HG03060 (cell line): ENCODE results near the gene PITPNB.

Experiments used
- ATAC-seq: cut with Tn5 transposase; IDR thresholded peaks from one replicate; pipeline ENCODE4 v1.9.1; 2021; ENCODE audit warnings: low read depth, moderate number of reproducible peaks; ENCODE audit not compliant: unreplicated experiment

PITPNB gene

DNA sequence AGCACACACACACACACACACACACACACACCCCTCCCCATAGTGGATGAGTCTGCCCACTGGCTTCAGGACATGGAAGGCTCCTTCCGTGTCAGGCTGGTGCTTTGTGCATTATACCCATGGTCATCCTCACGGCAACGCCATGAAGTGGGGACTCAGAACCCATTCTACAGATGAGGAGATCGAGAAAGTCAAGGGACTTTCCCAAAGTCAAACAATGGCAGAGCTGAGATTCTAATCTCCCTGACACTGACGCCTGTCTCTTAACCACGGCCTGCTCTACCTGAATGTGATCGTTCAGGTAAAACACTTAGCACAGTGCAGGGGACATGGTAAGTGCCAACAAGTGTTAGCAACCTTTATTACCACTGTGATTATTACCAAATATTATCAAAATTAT is 113.2 kb downstream of the PITPNB start:
- no peak for ATAC-seq

DNA sequence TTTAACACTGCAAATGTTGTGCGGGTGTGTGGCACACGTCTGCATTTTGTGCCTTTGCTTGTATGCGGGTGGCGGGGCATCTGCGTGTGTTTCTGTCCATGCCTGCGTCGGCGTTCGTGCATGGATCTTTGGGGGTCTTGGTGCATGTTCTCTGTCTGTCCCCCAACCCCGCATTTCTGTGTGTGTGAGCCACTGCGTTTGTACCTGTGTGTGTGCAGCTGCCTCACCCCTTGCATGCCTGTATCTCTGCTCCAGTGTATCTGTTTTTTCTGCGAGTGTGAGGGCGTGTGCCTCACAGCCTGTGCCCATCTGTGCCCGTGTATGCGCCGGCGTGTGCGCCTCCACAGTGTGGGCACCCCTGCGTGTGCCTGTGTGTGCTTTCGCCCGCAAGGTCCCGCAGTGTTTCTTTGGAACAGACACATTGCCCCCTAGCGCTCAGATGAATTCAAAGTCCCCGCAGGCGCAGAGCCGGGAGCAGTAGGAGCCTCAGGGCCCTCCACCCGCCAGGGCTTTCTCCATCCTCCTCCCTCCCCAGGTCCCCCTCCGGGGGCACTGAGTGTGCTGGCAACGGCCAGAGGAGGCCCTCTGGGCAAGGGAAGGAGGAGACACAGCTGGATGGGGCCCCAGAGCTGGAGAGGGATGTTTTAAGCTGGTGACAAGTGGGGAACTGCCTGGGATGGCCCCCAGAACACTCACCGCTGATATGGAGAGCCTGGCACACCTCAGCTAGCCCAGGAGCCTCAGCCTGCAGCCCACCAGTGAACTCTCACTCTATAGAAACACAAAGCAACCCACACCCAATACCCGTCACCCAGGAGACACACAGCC is 114.4 kb downstream of the PITPNB start:
- ATAC-seq: no peak

DNA sequence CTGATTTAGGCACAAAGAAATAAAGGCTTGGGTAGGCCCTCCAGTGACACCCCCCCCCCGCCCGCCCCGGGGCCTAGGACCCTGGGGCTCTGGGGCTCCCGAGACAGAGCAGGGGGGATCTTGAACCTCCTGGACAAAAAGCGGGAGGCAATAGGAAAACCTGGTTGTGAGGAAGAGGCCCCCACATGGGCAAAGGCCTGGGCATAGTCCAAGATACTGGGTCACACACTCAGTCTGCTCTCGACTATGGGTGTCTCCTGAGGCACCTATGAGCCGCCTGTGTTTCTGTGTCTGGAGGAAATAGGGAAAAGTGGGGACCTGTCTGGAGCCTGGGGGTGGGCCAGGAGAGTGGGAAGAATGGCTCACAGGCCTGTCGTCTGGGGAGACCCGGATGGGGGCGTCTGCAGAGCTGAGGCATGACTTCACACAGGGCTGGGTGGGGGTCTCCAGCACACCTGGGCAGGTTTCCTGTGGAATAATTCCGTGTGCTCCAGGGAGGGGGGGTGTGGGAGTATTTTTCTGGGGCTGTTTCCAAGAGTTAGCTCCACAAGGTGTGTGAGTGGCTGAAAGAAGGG is 115.1 kb downstream of the PITPNB start:
- ATAC-seq: no peak

DNA sequence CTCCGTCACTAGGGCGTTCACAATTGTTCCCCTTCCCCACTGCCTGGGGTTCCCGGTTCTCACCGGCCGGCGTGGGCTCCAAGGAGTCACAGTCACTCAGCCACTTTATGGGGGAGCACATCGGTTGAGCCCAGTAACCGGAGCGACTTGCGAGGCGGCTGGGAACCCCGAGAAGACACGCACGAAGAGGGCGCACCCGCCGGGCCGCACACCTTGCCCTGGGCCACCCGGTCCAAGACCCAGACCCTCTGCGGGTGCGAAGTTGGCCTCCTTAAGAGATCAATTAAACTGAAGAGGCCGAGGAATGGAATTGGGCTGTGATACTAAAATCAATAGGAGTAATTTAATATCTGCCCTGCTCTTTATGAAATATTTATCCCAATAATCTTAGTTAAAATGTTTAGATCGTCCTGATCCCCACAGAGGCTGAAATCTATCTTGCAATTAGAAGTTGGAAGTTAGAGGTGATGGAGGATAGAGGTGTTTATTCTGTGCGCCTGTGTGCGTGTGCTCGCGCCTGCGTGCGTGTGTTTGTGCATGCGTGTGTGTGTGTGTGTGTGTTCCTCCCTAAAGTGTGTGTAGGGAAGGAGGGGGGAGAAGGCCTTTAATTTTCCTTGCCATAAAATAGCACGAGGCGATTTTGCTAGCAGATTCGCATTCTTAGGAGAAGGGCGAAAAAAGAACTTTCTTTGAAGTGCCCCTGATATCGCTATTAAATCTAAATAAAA is 116.5 kb downstream of the PITPNB start:
- no peak for ATAC-seq
